K562 (cell line): Measurements from ENCODE around the gene HOXA7.

Experiments
- CTCF ChIP-seq, 3 experiments: IDR thresholded peaks in 2 of 3; conservative IDR thresholded peaks in 1 of 3; 2 replicates each; pipeline ENCODE4 v1.5.1; 2011 to 2012; ENCODE audit warnings: low read length in 3 of 3, mild to moderate bottlenecking in 3 of 3, control low read depth in 2 of 3, improper control_type of control experiment in 1 of 3, inconsistent platforms in 1 of 3, low read depth in 1 of 3, mixed read lengths in 1 of 3, moderate library complexity in 1 of 3; ENCODE audit not compliant: insufficient read depth in 2 of 3
- MEF2D ChIP-seq: conservative IDR thresholded peaks from 2 replicates; pipeline ENCODE4 v1.6.1; 2016; ENCODE audit warnings: low read depth, missing genetic modification characterization, missing compliant biosample characterization
- ZNF780A ChIP-seq: fragments of 250-450 bp; sonication (Bioruptor Pico); IDR thresholded peaks from 2 replicates; pipeline ENCODE4 v1.5.0; 2021; ENCODE audit warnings: mild to moderate bottlenecking

- TF ChIP-seq CTCF (IDR thresholded peaks at IDR 0.05 in 2 of 3, conservative IDR thresholded peaks at IDR 0.05 in 1 of 3; ENCODE audit: insufficient read depth in 2 of 3, low read depth in 1 of 3, low read length in 3 of 3) (no peak), MEF2D (tag) (no peak), ZNF780A (CRISPR knock-in tag) (no peak)
Measured at GRCh38 chr7:27139334-27140125, 16.9 kb downstream of the HOXA7 start.
